GM19395 (cell line): ENCODE results near the gene ZNF213.

Experiments
- ATAC-seq: cut with Tn5 transposase; IDR thresholded peaks from one replicate; pipeline ENCODE4 v1.9.1; 2021; ENCODE audit warnings: mild to moderate bottlenecking, moderate library complexity; ENCODE audit not compliant: unreplicated experiment

The ZNF213 gene

GRCh38 chr16:3134338-3135125, at the start of gene ZNF213:
ZNF213 (plus strand) TSS chr16:3135029; CDS start chr16:3137281, 2,252 bp downstream.
- ATAC-seq: peak; percentile 91

- ATAC-seq: no peak
Observed at GRCh38 chr16:3085868-3086595, 48.8 kb upstream of the ZNF213 start.

GRCh38 chr16:3086596-3087242, 48.1 kb upstream of the ZNF213 start:
- no peak for ATAC-seq

GRCh38 chr16:3087243-3088235, 47.3 kb upstream of the ZNF213 start:
- ATAC-seq: no peak

- ATAC-seq: no peak
Observed at GRCh38 chr16:3088450-3088849, 46.4 kb upstream of the ZNF213 start.

GRCh38 chr16:3088925-3089716, 45.7 kb upstream of the ZNF213 start:
- no peak for ATAC-seq

- ATAC-seq: no peak
Observed at GRCh38 chr16:3089717-3090592, 44.9 kb upstream of the ZNF213 start.

GRCh38 chr16:3091551-3091950, 43.3 kb upstream of the ZNF213 start:
- ATAC-seq: no peak

GRCh38 chr16:3092501-3092941, 42.3 kb upstream of the ZNF213 start:
- no peak for ATAC-seq

GRCh38 chr16:3094289-3095027, 40.4 kb upstream of the ZNF213 start:
- no peak for ATAC-seq

- ATAC-seq: peak; percentile 72
Observed at GRCh38 chr16:3095869-3096268, 39.0 kb upstream of the ZNF213 start.

- ATAC-seq: no peak
Observed at GRCh38 chr16:3096362-3096761, 38.5 kb upstream of the ZNF213 start.

GRCh38 chr16:3097266-3097665, 37.6 kb upstream of the ZNF213 start:
- no peak for ATAC-seq

GRCh38 chr16:3098459-3099394, 36.1 kb upstream of the ZNF213 start, which contains the start of gene ZSCAN10:
ZSCAN10 (minus strand) TSS chr16:3099294; CDS start chr16:3092937, 6,357 bp downstream.
- no peak for ATAC-seq

GRCh38 chr16:3099395-3099731, 35.5 kb upstream of the ZNF213 start:
- no peak for ATAC-seq

GRCh38 chr16:3099732-3100499, 34.9 kb upstream of the ZNF213 start:
- peak; percentile 65 for ATAC-seq
